ENCODE results near the gene MAPK12. TPM values are rescaled to one million over a fixed set of nuclear protein-coding genes. Genes with fewer than 3 reads are reported as not detected.

The MAPK12 gene
- total and polyA plus RNA-seq, 2 donors (not counting 3 experiments of a cell fraction or from before 2014, with no cell fraction given) = 72.3 to 86.8 TPM

DNA sequence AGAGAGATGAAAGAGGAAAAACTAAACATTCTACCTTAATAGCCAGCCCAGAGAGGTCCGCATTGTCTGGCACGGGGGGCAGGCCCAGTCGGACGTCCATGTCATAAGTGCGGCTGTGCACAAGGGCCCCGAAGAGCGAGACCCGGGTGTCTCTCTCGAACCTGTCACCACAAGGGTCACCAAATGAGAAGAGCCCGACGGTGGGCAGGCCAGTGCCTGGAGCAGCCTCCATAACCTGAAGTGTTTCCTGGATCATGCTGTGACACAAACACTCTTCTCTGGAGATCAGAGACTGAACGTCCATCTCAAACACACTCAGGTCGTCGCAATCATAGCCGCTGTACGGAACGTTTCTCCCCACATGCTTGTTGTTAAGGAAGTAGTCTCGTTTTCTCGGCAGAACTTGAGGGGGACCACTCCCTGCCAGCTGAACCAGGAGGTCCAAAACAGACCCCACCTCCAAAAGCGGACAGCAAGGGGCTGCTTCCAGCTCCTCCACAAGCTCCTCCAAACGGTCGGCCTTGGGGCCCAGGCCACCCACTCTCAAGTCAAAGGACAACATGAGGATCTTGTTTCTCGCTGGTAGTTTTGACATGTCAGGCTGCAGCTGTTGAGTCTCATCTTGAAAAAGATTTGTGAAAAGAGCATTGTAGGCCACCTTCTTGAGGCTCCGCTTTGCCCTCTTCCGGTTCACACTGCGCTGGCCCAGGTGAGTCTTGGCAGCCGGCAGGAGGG is 17.6 kb downstream of the MAPK12 start:
- BruUV-seq (replicated peaks) = TSS peak; percentile 32
- dilution Hi-C loops (cut with MboI; ENCODE audit: extremely low pct_ligation_motif_present, low sequenced_read_pairs) = no loop called here
- peak overlapping the region; percentile 90 for H2AFZ ChIP-seq (ENCODE audit: low read depth, low read length)
- H3K4me1 ChIP-seq (ENCODE audit: control insufficient read depth, extremely low read depth, insufficient read depth, low read length) = peaks cover 26% of the 10 kb centered on the region
- peaks cover 47% of the 10 kb centered on the region for H3K79me2 ChIP-seq (ENCODE audit: control insufficient read depth, insufficient read depth, low read length)
- no peaks in the 10 kb centered on the region for H3K27me3 ChIP-seq (ENCODE audit: control insufficient read depth in 2 of 2, insufficient read depth in 2 of 2, low read length in 2 of 2)
- H3K4me3 ChIP-seq (replicated peaks in 1 of 3; ENCODE audit: insufficient read depth in 1 of 3, low read depth in 1 of 3, low read length in 3 of 3) = peak overlapping the region; percentile 55 to 98 (median 90)
- peak; percentile 14 for DNase-seq (ENCODE audit: low read depth, low spot score)
- H3K9me3 ChIP-seq (replicated peaks; ENCODE audit: control insufficient read depth, insufficient read depth, low read length) = no peaks in the 10 kb centered on the region
- H3K4me2 ChIP-seq (ENCODE audit: insufficient read depth, low read length) = peak overlapping the region; percentile 94
- FAIRE-seq = peak; percentile 61
- H3K9me1 ChIP-seq (replicated peaks; ENCODE audit: control insufficient read depth, extremely low read depth, insufficient read depth, low read length) = no peaks in the 10 kb centered on the region
- H3K9ac ChIP-seq (replicated peaks; ENCODE audit: extremely low read depth, insufficient read depth, low read length) = peak overlapping the region; percentile 91
- ChIA-PET POLR2A (no interaction called here), CTCF (interaction anchor here (0.9 to 1.9 kb wide), 4 partner anchors 24 to 282 kb away, joined by 4 to 7 read pairs (median 4); partner anchors contain the start of gene SCO2)
- TF ChIP-seq JUN (IDR thresholded peaks at IDR 0.05; ENCODE audit: borderline replicate concordance, insufficient read depth, insufficient read length, low read depth) (no peak), EZH2 (IDR thresholded peaks at IDR 0.05; ENCODE audit: borderline replicate concordance, low read depth, low read length, severe bottlenecking) (no peak), GATA2 (IDR thresholded peaks at IDR 0.05; ENCODE audit: insufficient read depth, insufficient read length, low read depth, low read length) (no peak), FOS (IDR thresholded peaks at IDR 0.05; ENCODE audit: borderline replicate concordance, insufficient read depth, low read length) (no peak), POLR2A (IDR thresholded peaks at IDR 0.05; ENCODE audit: low read depth, low read length) (no peak), MYC (IDR thresholded peaks at IDR 0.05; ENCODE audit: low read depth, low read length) (no peak), POLR2AphosphoS5 (IDR thresholded peaks at IDR 0.05; ENCODE audit: insufficient read depth, low read depth, low read length) (no peak)
- TF ChIP-seq, protein P1, sequence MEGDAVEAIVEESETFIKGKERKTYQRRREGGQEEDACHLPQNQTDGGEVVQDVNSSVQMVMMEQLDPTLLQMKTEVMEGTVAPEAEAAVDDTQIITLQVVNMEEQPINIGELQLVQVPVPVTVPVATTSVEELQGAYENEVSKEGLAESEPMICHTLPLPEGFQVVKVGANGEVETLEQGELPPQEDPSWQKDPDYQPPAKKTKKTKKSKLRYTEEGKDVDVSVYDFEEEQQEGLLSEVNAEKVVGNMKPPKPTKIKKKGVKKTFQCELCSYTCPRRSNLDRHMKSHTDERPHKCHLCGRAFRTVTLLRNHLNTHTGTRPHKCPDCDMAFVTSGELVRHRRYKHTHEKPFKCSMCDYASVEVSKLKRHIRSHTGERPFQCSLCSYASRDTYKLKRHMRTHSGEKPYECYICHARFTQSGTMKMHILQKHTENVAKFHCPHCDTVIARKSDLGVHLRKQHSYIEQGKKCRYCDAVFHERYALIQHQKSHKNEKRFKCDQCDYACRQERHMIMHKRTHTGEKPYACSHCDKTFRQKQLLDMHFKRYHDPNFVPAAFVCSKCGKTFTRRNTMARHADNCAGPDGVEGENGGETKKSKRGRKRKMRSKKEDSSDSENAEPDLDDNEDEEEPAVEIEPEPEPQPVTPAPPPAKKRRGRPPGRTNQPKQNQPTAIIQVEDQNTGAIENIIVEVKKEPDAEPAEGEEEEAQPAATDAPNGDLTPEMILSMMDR (IDR thresholded peaks at IDR 0.05; ENCODE audit: extremely low read depth in 1 of 2, insufficient read depth in 1 of 2, low read depth in 1 of 2, low read length in 2 of 2) = no peak
- TF ChIP-seq, protein P2, sequence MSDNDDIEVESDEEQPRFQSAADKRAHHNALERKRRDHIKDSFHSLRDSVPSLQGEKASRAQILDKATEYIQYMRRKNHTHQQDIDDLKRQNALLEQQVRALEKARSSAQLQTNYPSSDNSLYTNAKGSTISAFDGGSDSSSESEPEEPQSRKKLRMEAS (IDR thresholded peaks at IDR 0.05; ENCODE audit: insufficient read depth, insufficient read length) = no peak
- no peaks in the 10 kb centered on the region for H4K20me1 ChIP-seq (replicated peaks; ENCODE audit: control insufficient read depth, extremely low read depth, insufficient read depth, low read length)
- H3K27ac ChIP-seq (ENCODE audit: insufficient read depth, low read depth, low read length) = peak overlapping the region; percentile 73
- intact Hi-C loops (cut with micrococcal nuclease) = no loop called here
- peaks cover 0 to 14% of the 10 kb centered on the region in 2 experiments for H3K36me3 ChIP-seq (ENCODE audit: control insufficient read depth in 2 of 2, extremely low read depth in 1 of 2, insufficient read depth in 2 of 2, low read length in 2 of 2)

Data from endothelial cell of umbilical vein (primary cell).